ENCODE results near the gene MTHFD1L. TPM values are rescaled to one million over a fixed set of nuclear protein-coding genes. Genes with fewer than 3 reads are reported as not detected.

Gene MTHFD1L
- total and polyA plus RNA-seq, 2 of the 8 experiments (the other 6 are each of a cell fraction or from before 2014, with no cell fraction given): 29.2 to 105 TPM

DNA sequence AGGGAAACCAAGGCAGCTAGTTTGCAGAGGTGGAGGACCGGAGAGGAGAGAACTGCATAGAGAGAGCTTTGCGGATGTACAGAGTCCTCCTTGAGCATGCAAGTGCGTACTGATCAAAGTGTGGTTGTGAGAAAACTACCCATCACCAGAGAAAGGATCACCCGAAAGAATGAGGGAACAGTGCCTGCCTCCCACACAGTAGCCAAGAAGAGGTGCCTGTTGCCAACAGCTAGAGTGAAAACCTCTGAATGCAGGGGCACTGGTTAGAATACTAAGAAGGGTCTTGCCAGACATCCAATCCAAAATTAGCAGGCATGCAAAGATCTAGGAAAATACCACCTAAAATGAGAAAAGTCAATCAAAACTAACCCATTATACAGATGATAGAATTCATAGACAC, 207.6 kb downstream of the MTHFD1L start:
- no peak overlapping the region for H3K4me2 ChIP-seq (ENCODE audit: insufficient read depth in 1 of 2, low read depth in 2 of 2, low read length in 2 of 2)
- no peak overlapping the region for H3K27ac ChIP-seq (ENCODE audit: low read depth, low read length)
- no peak overlapping the region for H3K4me3 ChIP-seq (ENCODE audit: extremely low read depth in 1 of 4, insufficient read depth in 2 of 4, low read depth in 3 of 4, low read length in 4 of 4)
- FAIRE-seq (no peak), DNase-seq (ENCODE audit: low read depth in 1 of 2, low spot score in 2 of 2) (no peak)
- no peak overlapping the region for H4K8ac ChIP-seq (ENCODE audit: extremely low read depth, insufficient read depth, low read length)
- no peaks in the 10 kb centered on the region for H3K79me1 ChIP-seq (ENCODE audit: low read depth, low read length)
- H3K36me3 ChIP-seq (ENCODE audit: control insufficient read depth in 2 of 4, insufficient read depth in 4 of 4, low read length in 3 of 4): peaks cover 0 to 8% (median 0%) of the 10 kb centered on the region in 4 experiments; a peak in 2 of 8 replicates
- no peaks in the 10 kb centered on the region for H4K20me1 ChIP-seq (replicated peaks in 1 of 2; ENCODE audit: control insufficient read depth in 1 of 2, insufficient read depth in 2 of 2, low read length in 2 of 2)
- no peak overlapping the region for H2AK5ac ChIP-seq (ENCODE audit: low read depth, low read length)
- H2AFZ ChIP-seq (ENCODE audit: low read length): no peak overlapping the region
- no peak overlapping the region for H3K23ac ChIP-seq (ENCODE audit: insufficient read length)
- no peaks in the 10 kb centered on the region for H3K4me1 ChIP-seq (replicated peaks in 1 of 4; ENCODE audit: control insufficient read depth in 3 of 4, insufficient read depth in 4 of 4, low read length in 3 of 4)
- H3K9ac ChIP-seq (replicated peaks in 1 of 4; ENCODE audit: extremely low read depth in 1 of 4, low read depth in 3 of 4, low read length in 3 of 4): no peak overlapping the region
- H2BK20ac ChIP-seq (ENCODE audit: low read length): no peak overlapping the region
- H4K5ac ChIP-seq (ENCODE audit: insufficient read length, low read depth, low read length): no peak overlapping the region
- no peak overlapping the region for H2BK5ac ChIP-seq (ENCODE audit: low read depth, low read length)
- H3K56ac ChIP-seq (replicated peaks; ENCODE audit: insufficient read length, low read depth, low read length): no peak overlapping the region
- POLR2A ChIA-PET (ENCODE audit: partially characterized antibody): interaction anchor here (1.2 kb wide), 1 partner anchor 15 kb away, joined by 3 read pairs; no protein-coding TSS in a partner anchor
- H4K91ac ChIP-seq (replicated peaks; ENCODE audit: insufficient read length, low read length): no peak overlapping the region
- H3K14ac ChIP-seq (ENCODE audit: insufficient read length): no peak overlapping the region
- H3K4ac ChIP-seq (replicated peaks; ENCODE audit: insufficient read length, low read depth, low read length): no peak overlapping the region
- no peak overlapping the region for H2BK15ac ChIP-seq (ENCODE audit: low read length)
- H3K23me2 ChIP-seq (ENCODE audit: low read depth, low read length): no peaks in the 10 kb centered on the region
- peaks cover 0 to 2% of the 10 kb centered on the region in 2 experiments; a peak in 1 of 4 replicates for H3K9me3 ChIP-seq (ENCODE audit: insufficient read depth in 2 of 2, low read depth in 1 of 2, low read length in 1 of 2)
- no peak overlapping the region for H2BK12ac ChIP-seq (ENCODE audit: low read depth, low read length)
- no peak overlapping the region for H2BK120ac ChIP-seq (replicated peaks; ENCODE audit: low read depth, low read length)
- WGBS, 2 experiments (ENCODE audit: extremely low coverage in 1 of 2, insufficient coverage in 1 of 2, insufficient read length in 1 of 2, insufficient replicate concordance in 2 of 2, low coverage in 1 of 2, low lambda C conversion rate in 2 of 2, missing lambda C conversion rate in 1 of 2): 79% methylated on average over 4 of the region's 4 CpGs; no CpG with 5 or more reads in 1 of the 2 experiments
- H3K79me2 ChIP-seq (ENCODE audit: control insufficient read depth in 1 of 2, insufficient read depth in 2 of 2, low read length in 2 of 2): no peaks in the 10 kb centered on the region
- CTCF ChIA-PET (ENCODE audit: partially characterized antibody): no interaction called here
- H3K18ac ChIP-seq (ENCODE audit: extremely low read depth, low read length): no peak overlapping the region
- no peaks in the 10 kb centered on the region for H3K27me3 ChIP-seq (replicated peaks in 1 of 4; ENCODE audit: control insufficient read depth in 3 of 4, extremely low read depth in 1 of 4, insufficient read depth in 3 of 4, low read length in 3 of 4)
- TF ChIP-seq CBX8 (IDR thresholded peaks at IDR 0.05; ENCODE audit: borderline replicate concordance, low read depth, low read length): no peak
- no peak for TF ChIP-seq EZH2 (IDR thresholded peaks at IDR 0.05; ENCODE audit: low read depth, low read length, severe bottlenecking)
- no peak for TF ChIP-seq EP300 (IDR thresholded peaks at IDR 0.05; ENCODE audit: borderline replicate concordance in 1 of 2, low read depth in 2 of 2, low read length in 2 of 2)
- TF ChIP-seq GTF2F1 (IDR thresholded peaks at IDR 0.05; ENCODE audit: borderline replicate concordance, low read depth, low read length): no peak
- TF ChIP-seq CREB1 (IDR thresholded peaks at IDR 0.05): no peak
- no peak for TF ChIP-seq HDAC6 (IDR thresholded peaks at IDR 0.05; ENCODE audit: low read depth, low read length)
- TF ChIP-seq SRF (IDR thresholded peaks at IDR 0.05; ENCODE audit: low read depth, low read length): no peak
- TF ChIP-seq SP1 (IDR thresholded peaks at IDR 0.05; ENCODE audit: low read depth, low read length): no peak
- no peak for TF ChIP-seq TAF7 (optimal IDR thresholded peaks at IDR 0.05; ENCODE audit: borderline replicate concordance, low read depth, low read length)
- no peak for TF ChIP-seq BRCA1 (IDR thresholded peaks at IDR 0.05; ENCODE audit: low read depth, low read length)
- no peak for TF ChIP-seq SP4 (IDR thresholded peaks at IDR 0.05; ENCODE audit: low read length)
- TF ChIP-seq ZNF274 (IDR thresholded peaks at IDR 0.05; ENCODE audit: borderline replicate concordance, extremely low read depth, low read length): no peak
- no peak for TF ChIP-seq BCL11A (IDR thresholded peaks at IDR 0.05; ENCODE audit: low read depth in 2 of 2, low read length in 2 of 2)
- no peak for TF ChIP-seq FOSL1 (IDR thresholded peaks at IDR 0.05; ENCODE audit: insufficient read depth, low read depth, low read length)
- no peak for TF ChIP-seq KDM5A (IDR thresholded peaks at IDR 0.05; ENCODE audit: low read length)
- no peak for TF ChIP-seq CEBPB (IDR thresholded peaks at IDR 0.05; ENCODE audit: low read depth, low read length)

Data from H1 (cell line).